A673 (cell line): ENCODE data around the gene PPP1R13L.

ENCODE experiments used
- CTCF ChIP-seq: fragments of 300-800, 200-600 bp; sonication (generic); conservative IDR thresholded peaks from 2 replicates; pipeline ENCODE4 v1.5.1; 2017; ENCODE audit warnings: low read depth, mild to moderate bottlenecking, antibody characterized with exemption, low read length, moderate library complexity, mixed read lengths
- EZH2 ChIP-seq: fragments of 200-600 bp; sonication (generic); IDR thresholded peaks from 2 replicates; pipeline ENCODE4 v1.6.1; 2017; ENCODE audit warnings: borderline replicate concordance, low read depth, mild to moderate bottlenecking, mixed read lengths, antibody characterized with exemption, low read length; ENCODE audit not compliant: poor library complexity, severe bottlenecking

DNA sequence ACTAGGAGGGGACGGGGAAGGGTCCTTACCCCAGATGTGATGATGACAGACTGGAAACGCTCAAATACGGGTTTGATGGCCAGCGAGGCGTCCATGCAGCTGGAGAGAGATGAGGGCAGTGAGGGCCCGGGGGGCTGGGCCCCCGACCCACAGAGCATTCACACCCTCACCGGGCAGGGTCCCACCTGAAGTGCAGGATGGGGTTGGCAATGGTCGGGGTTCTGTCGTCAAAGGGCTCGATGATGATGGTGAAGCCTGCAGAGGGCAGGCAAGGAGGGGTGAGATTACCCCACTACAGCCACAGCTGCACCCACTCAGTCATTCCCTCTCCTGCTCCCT lies 47.5 kb downstream of the PPP1R13L start:
- TF ChIP-seq CTCF (no peak), EZH2 (no peak)
